Psoas muscle (tissue), 8 donors: ENCODE results near the gene CDH26. TPM values are rescaled to one million over a fixed set of nuclear protein-coding genes. Genes with fewer than 3 reads are reported as not detected.

Source experiments
- ATAC-seq, 4 donors: fragments of 200-7000 bp; cut with Tn5 transposase; one replicate each; pipeline ENCODE4 v1.9.1; 2020; ENCODE audit warnings: moderate library complexity in 3 of 4, mild to moderate bottlenecking in 2 of 4
- DNase-seq, 2 donors: peaks; one replicate each; pipeline ENCODE4 v3.0.0-alpha.2; 2020
- H3K27ac ChIP-seq: fragments of 200-600 bp; one replicate; pipeline ENCODE4 v1.8.0; 2022
- H3K27me3 ChIP-seq, 3 donors: fragments of 200-600 bp in 1 of 3; one replicate each; pipeline versions ENCODE4 v1.6.1 to v1.8.0; 2013 to 2022; ENCODE audit warnings: low read length in 2 of 3, mild to moderate bottlenecking in 2 of 3, moderate library complexity in 1 of 3; ENCODE audit not compliant: insufficient read depth in 3 of 3
- H3K36me3 ChIP-seq, 2 donors: fragments of 200-600 bp in 1 of 2; one replicate each; pipeline versions ENCODE4 v1.6.1 to v1.8.0; 2013 to 2022; ENCODE audit warnings: low read depth in 1 of 2, mild to moderate bottlenecking in 1 of 2, moderate library complexity in 1 of 2; ENCODE audit not compliant: insufficient read depth in 1 of 2
- H3K4me1 ChIP-seq: fragments of 200-600 bp; one replicate; pipeline ENCODE4 v1.8.0; 2022
- H3K4me3 ChIP-seq: fragments of 200-600 bp; one replicate; pipeline ENCODE4 v1.8.0; 2022; ENCODE audit warnings: mild to moderate bottlenecking
- H3K9me3 ChIP-seq: fragments of 200-600 bp; one replicate; pipeline ENCODE4 v1.8.0; 2022
- WGBS, 3 donors: extraction: QIAGEN DNeasy Blood & Tissue Kit; methylation state at CpG; one replicate each; pipeline versions ENCODE4 v1.1.6 to v1.1.7; 2013; 5-methylcytosine and 5-hydroxymethylcytosine counted together
- intact Hi-C, 2 donors: fragments of 100-400 bp; cut with DNase I; formaldehyde crosslinking; loops; one replicate each; pipeline versions ENCODE4 v1.11.0 to v1.14.2; 2022
- polyA plus RNA-seq, 3 donors: library from polyadenylated mRNA; stranded (reverse); fragments of 200-250 nt; gene quantifications; one replicate each; pipeline ENCODE4 v1.2.3, GENCODE V29; 2013
- total RNA-seq, 4 donors: library from RNA; stranded (reverse); fragmentation: NEBNext Ultra II Directional in 2 of 4; extraction: Animal tissue kit (Norgen Biotek cat#: 25700) in 2 of 4; gene quantifications; one replicate each; pipeline versions ENCODE4 v1.2.1 to v1.2.4, GENCODE V29; 2021 to 2023
- TF ChIP-seq, protein P1 (sequence below): fragments of 200-600 bp; IDR thresholded peaks from one replicate; pipeline ENCODE4 v1.8.0; 2022; ENCODE audit warnings: antibody characterized with exemption
- donor health status: healthy with polysubstance abuse.
- donor health status: DM: no; HTN: no; CAD: no; lungs with moderate emphysema.
- donor health status: Bipolar disorder and iron deficiency.
- donor health status: healthy.
- donor health status: DM: yes; HTN: yes; CAD: no.
- donor health status: DM: no; HTN: no; CAD: no.
- donor health status: DM: no; HTN: no; CAD: no.
- donor health status: DM: yes; HTN: yes; CAD: no.

The CDH26 gene
- total and polyA plus RNA-seq, 7 donors, result 0.18 to 0.77 (median 0.32) TPM

DNA sequence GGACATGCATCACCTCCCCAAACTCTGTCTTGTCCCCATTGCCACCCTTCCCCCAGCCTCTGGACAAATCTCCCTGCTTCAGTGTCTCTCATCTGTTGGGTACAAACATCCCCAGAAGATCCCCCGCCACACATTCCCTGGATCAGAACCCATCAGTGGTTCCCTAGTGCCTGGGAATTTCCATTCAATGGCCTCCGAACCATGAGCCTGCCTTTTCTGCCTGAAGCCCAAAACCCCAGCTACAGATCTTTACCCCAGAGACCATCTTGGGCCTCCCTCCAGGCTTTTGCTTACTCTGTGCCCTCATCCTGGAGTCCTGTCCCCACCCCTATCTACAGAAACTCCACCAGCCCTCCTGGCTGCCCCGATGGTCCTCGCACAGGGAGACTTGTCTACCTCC, 78.1 kb downstream of the CDH26 start:
- no peak for ATAC-seq
- intact Hi-C loops, result loop anchor here in 1 of 2 donors (10.0 kb wide), 1 partner anchor 58 kb away; no protein-coding TSS in a partner anchor
- no peaks in the 10 kb centered on the region for H3K9me3 ChIP-seq
- peaks cover 18% of the 10 kb centered on the region for H3K4me1 ChIP-seq
- DNase-seq, result no peak
- no peaks in the 10 kb centered on the region for H3K27me3 ChIP-seq
- TF ChIP-seq, protein P1, sequence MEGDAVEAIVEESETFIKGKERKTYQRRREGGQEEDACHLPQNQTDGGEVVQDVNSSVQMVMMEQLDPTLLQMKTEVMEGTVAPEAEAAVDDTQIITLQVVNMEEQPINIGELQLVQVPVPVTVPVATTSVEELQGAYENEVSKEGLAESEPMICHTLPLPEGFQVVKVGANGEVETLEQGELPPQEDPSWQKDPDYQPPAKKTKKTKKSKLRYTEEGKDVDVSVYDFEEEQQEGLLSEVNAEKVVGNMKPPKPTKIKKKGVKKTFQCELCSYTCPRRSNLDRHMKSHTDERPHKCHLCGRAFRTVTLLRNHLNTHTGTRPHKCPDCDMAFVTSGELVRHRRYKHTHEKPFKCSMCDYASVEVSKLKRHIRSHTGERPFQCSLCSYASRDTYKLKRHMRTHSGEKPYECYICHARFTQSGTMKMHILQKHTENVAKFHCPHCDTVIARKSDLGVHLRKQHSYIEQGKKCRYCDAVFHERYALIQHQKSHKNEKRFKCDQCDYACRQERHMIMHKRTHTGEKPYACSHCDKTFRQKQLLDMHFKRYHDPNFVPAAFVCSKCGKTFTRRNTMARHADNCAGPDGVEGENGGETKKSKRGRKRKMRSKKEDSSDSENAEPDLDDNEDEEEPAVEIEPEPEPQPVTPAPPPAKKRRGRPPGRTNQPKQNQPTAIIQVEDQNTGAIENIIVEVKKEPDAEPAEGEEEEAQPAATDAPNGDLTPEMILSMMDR, result no peak
- no peak overlapping the region for H3K27ac ChIP-seq
- H3K36me3 ChIP-seq, result no peaks in the 10 kb centered on the region
- no peak overlapping the region for H3K4me3 ChIP-seq
- 91 to 95% (median 94%) methylated on average over 4 of the region's 4 CpGs for WGBS, 3 donors

DNA sequence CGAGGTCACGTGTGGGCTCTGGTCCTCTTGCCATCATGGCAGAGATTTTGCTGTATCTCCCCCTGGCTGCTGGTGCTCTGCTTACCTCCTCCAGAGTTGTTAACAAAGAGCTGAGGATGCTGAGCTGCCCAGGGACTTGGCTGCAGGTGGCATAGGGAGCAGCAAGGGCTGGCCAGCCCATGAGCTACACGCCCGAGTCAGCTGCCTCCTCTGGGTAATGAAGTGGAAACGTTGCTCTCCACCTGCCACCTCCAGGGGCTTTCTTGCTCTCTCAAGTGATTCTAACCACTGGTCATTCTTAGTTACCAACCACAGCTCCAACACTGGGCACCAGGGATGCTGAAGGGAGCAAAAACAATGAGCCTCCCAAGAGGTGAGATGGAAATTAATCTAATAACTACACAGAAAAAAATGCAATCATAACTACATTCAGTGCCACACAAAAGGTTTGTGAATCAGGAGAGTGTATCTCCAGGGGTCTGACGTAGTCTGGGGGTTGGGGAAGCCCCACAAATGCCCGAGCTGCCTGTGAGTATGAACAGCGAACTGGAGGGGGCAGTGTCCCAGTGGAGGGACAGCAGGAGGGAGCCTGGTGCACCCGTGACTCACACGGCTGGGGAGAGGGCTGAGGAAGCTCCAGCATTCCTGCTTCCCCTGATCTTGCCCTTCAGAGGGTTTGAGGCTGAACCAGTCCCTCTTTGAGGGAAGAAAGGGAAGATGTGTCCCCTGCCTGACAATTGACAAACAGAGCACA, 78.7 kb downstream of the CDH26 start:
- H3K36me3 ChIP-seq, result no peaks in the 10 kb centered on the region
- H3K4me1 ChIP-seq, result peaks cover 18% of the 10 kb centered on the region
- 76 to 85% (median 78%) methylated on average over 10 of the region's 10 CpGs for WGBS, 3 donors
- H3K27me3 ChIP-seq, result no peaks in the 10 kb centered on the region
- no peak overlapping the region for H3K27ac ChIP-seq
- peak in 1 of 4 donors; percentile 52 for ATAC-seq
- no peaks in the 10 kb centered on the region for H3K9me3 ChIP-seq
- intact Hi-C loops, result loop anchor here in 1 of 2 donors (10.0 kb wide), 1 partner anchor 58 kb away; no protein-coding TSS in a partner anchor
- no peak overlapping the region for H3K4me3 ChIP-seq
- no peak for DNase-seq
- TF ChIP-seq, protein P1, result no peak

DNA sequence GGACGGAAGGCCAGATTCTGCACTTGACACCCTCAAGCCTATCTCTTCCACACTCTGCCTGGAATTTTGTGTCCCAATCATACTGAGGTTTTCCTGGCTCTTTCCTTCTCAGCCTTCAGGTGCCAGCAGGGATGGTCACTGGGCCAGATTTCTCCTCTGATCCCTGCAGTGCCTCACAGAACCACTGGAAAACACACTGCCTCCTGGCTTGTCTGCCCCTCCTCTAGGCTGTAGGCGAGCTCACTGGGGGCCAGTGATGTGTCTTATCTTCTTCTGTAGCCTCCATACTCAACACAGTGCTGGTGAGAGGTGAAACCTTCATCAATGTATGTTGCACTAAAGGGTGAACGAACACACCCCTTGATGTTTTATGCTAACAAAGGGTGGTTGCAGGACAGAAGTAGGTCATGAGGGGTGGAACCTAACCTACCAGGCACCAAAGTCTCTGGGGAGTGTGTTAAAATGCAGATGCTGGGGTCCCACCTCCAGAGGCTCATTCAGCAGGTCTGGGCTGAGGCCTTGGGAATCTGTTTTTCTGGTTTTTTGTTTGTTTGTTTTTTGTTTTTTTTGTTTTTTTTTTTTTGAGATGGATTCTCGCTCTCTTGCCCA, 80.3 kb downstream of the CDH26 start:
- no peak for DNase-seq
- TF ChIP-seq, protein P1, result no peak
- 53 to 79% (median 77%) methylated on average over 4 of the region's 4 CpGs for WGBS, 3 donors
- intact Hi-C loops, result loop anchor here in 1 of 2 donors (10.0 kb wide), 1 partner anchor 56 kb away; no protein-coding TSS in a partner anchor
- Histone ChIP-seq H3K27ac (no peak overlapping the region), H3K4me3 (no peak overlapping the region), H3K4me1 (peaks cover 18% of the 10 kb centered on the region), H3K36me3 (no peaks in the 10 kb centered on the region), H3K27me3 (no peaks in the 10 kb centered on the region), H3K9me3 (no peaks in the 10 kb centered on the region)
- ATAC-seq, result peak in 1 of 4 donors; percentile 46

DNA sequence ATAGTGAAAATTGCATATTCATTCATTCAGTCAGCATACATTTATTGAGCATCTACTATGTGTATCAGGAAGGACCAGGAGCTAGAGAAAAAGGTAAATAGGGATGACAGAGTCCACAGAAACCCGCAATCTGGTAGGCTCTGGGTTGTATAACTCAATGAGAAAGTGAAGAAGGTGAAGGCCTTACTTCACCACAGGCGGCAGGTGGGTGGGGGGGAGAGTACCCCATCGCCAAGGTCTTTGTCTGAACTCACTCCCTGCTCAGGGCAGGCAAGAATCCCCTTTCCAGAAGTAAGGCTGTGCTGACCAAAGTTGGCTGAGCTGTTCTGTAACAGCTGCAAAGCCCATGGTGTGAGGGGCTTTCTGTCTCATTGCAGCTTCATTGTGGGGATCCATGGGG, 81.3 kb downstream of the CDH26 start:
- DNase-seq (no peak), ATAC-seq (no peak)
- Histone ChIP-seq H3K9me3 (no peaks in the 10 kb centered on the region), H3K4me1 (peaks cover 10% of the 10 kb centered on the region), H3K4me3 (no peak overlapping the region), H3K36me3 (no peaks in the 10 kb centered on the region), H3K27me3 (no peaks in the 10 kb centered on the region), H3K27ac (no peak overlapping the region)
- TF ChIP-seq, protein P1, result no peak
- WGBS, 3 donors, result 93 to 94% (median 94%) methylated on average over 3 of the region's 3 CpGs
- intact Hi-C loops, result loop anchor here in 1 of 2 donors (10.0 kb wide), 1 partner anchor 55 kb away; no protein-coding TSS in a partner anchor
